ENCODE measurements around the gene HOXD3.

The HOXD3 gene

GRCh38 chr2:176170602-176171305 is 13.6 kb downstream of the HOXD3 start:
- no peak overlapping the region for H3K27ac Mint-ChIP-seq (ENCODE audit: low read depth)

GRCh38 chr2:176171351-176172006 is 14.4 kb downstream of the HOXD3 start:
- DNase-seq (ENCODE audit: low spot score in 2 of 2) (no peak), ATAC-seq (replicated peaks; ENCODE audit: extremely low read depth, poor library complexity, severe bottlenecking) (no peak)
- H3K9me3 Mint-ChIP-seq, result no peaks in the 10 kb centered on the region
- H3K36me3 Mint-ChIP-seq (ENCODE audit: insufficient read depth), result peaks cover 5% of the 10 kb centered on the region
- H3K4me1 Mint-ChIP-seq, result peaks cover 6% of the 10 kb centered on the region
- H3K27ac Mint-ChIP-seq (ENCODE audit: low read depth), result no peak overlapping the region
- peaks cover 93% of the 10 kb centered on the region for H3K27me3 Mint-ChIP-seq
- H3K4me3 Mint-ChIP-seq, result no peak overlapping the region

More at GRCh38 chr2:176170602-176171305, 13.6 kb downstream of the HOXD3 start:
- Mint-ChIP-seq H3K36me3 (ENCODE audit: insufficient read depth) (peaks cover 5% of the 10 kb centered on the region), H3K4me1 (peaks cover 6% of the 10 kb centered on the region), H3K27me3 (peaks cover 93% of the 10 kb centered on the region), H3K4me3 (no peak overlapping the region), H3K9me3 (no peaks in the 10 kb centered on the region)
- DNase-seq (ENCODE audit: low spot score in 2 of 2) (no peak), ATAC-seq (replicated peaks; ENCODE audit: extremely low read depth, poor library complexity, severe bottlenecking) (no peak)

GRCh38 chr2:176172007-176172894 is 15.1 kb downstream of the HOXD3 start:
- no peak overlapping the region for H3K4me3 Mint-ChIP-seq
- H3K9me3 Mint-ChIP-seq, result no peaks in the 10 kb centered on the region
- ATAC-seq (replicated peaks; ENCODE audit: extremely low read depth, poor library complexity, severe bottlenecking), result no peak
- no peak overlapping the region for H3K27ac Mint-ChIP-seq (ENCODE audit: low read depth)
- peaks cover 5% of the 10 kb centered on the region for H3K36me3 Mint-ChIP-seq (ENCODE audit: insufficient read depth)
- H3K27me3 Mint-ChIP-seq, result peaks cover 93% of the 10 kb centered on the region
- peaks cover 6% of the 10 kb centered on the region for H3K4me1 Mint-ChIP-seq
- DNase-seq (ENCODE audit: low spot score in 2 of 2), result no peak

GRCh38 chr2:176172895-176173566 is 15.9 kb downstream of the HOXD3 start:
- ATAC-seq (replicated peaks; ENCODE audit: extremely low read depth, poor library complexity, severe bottlenecking) (no peak), DNase-seq (ENCODE audit: low spot score in 2 of 2) (no peak)
- Mint-ChIP-seq H3K36me3 (ENCODE audit: insufficient read depth) (peaks cover 5% of the 10 kb centered on the region), H3K4me3 (no peak overlapping the region), H3K4me1 (peaks cover 6% of the 10 kb centered on the region), H3K27ac (ENCODE audit: low read depth) (no peak overlapping the region), H3K27me3 (peaks cover 93% of the 10 kb centered on the region), H3K9me3 (no peaks in the 10 kb centered on the region)

GRCh38 chr2:176173567-176174381 is 16.7 kb downstream of the HOXD3 start:
- Mint-ChIP-seq H3K36me3 (ENCODE audit: insufficient read depth) (peaks cover 5% of the 10 kb centered on the region), H3K4me3 (no peak overlapping the region), H3K9me3 (no peaks in the 10 kb centered on the region), H3K27me3 (peaks cover 98% of the 10 kb centered on the region), H3K27ac (ENCODE audit: low read depth) (no peak overlapping the region), H3K4me1 (peaks cover 6% of the 10 kb centered on the region)
- ATAC-seq (replicated peaks; ENCODE audit: extremely low read depth, poor library complexity, severe bottlenecking), result no peak
- DNase-seq (ENCODE audit: low spot score in 2 of 2), result no peak

- DNase-seq (ENCODE audit: low spot score in 2 of 2) (no peak), ATAC-seq (replicated peaks; ENCODE audit: extremely low read depth, poor library complexity, severe bottlenecking) (no peak)
- Mint-ChIP-seq H3K27ac (ENCODE audit: low read depth) (no peak overlapping the region), H3K27me3 (peaks cover 100% of the 10 kb centered on the region), H3K4me1 (peaks cover 6% of the 10 kb centered on the region), H3K9me3 (no peaks in the 10 kb centered on the region), H3K4me3 (no peak overlapping the region), H3K36me3 (ENCODE audit: insufficient read depth) (peaks cover 5% of the 10 kb centered on the region)
These were observed 17.3 kb downstream of the HOXD3 start for GRCh38 chr2:176174382-176174823.

GRCh38 chr2:176174824-176175708 is 18.0 kb downstream of the HOXD3 start:
- Mint-ChIP-seq H3K27me3 (peaks cover 100% of the 10 kb centered on the region), H3K9me3 (no peaks in the 10 kb centered on the region), H3K27ac (ENCODE audit: low read depth) (no peak overlapping the region), H3K4me1 (peaks cover 6% of the 10 kb centered on the region), H3K4me3 (no peak overlapping the region), H3K36me3 (ENCODE audit: insufficient read depth) (peaks cover 5% of the 10 kb centered on the region)
- no peak for DNase-seq (ENCODE audit: low spot score in 2 of 2)
- no peak for ATAC-seq (replicated peaks; ENCODE audit: extremely low read depth, poor library complexity, severe bottlenecking)

- H3K36me3 Mint-ChIP-seq (ENCODE audit: insufficient read depth), result peaks cover 4% of the 10 kb centered on the region
- H3K9me3 Mint-ChIP-seq, result no peaks in the 10 kb centered on the region
- peaks cover 6% of the 10 kb centered on the region for H3K4me1 Mint-ChIP-seq
- ATAC-seq (replicated peaks; ENCODE audit: extremely low read depth, poor library complexity, severe bottlenecking) (no peak), DNase-seq (ENCODE audit: low spot score in 2 of 2) (no peak)
- peaks cover 100% of the 10 kb centered on the region for H3K27me3 Mint-ChIP-seq
- H3K4me3 Mint-ChIP-seq, result no peak overlapping the region
- no peak overlapping the region for H3K27ac Mint-ChIP-seq (ENCODE audit: low read depth)
These were observed 18.9 kb downstream of the HOXD3 start for GRCh38 chr2:176175709-176176607.

GRCh38 chr2:176177580-176178037 is 20.5 kb downstream of the HOXD3 start:
- peaks cover 6% of the 10 kb centered on the region for H3K4me1 Mint-ChIP-seq
- H3K9me3 Mint-ChIP-seq, result no peaks in the 10 kb centered on the region
- DNase-seq (ENCODE audit: low spot score in 2 of 2) (no peak), ATAC-seq (replicated peaks; ENCODE audit: extremely low read depth, poor library complexity, severe bottlenecking) (no peak)
- peaks cover 2% of the 10 kb centered on the region for H3K36me3 Mint-ChIP-seq (ENCODE audit: insufficient read depth)
- H3K4me3 Mint-ChIP-seq, result no peak overlapping the region
- H3K27me3 Mint-ChIP-seq, result peaks cover 93% of the 10 kb centered on the region
- H3K27ac Mint-ChIP-seq (ENCODE audit: low read depth), result no peak overlapping the region

GRCh38 chr2:176178038-176178756 is 21.1 kb downstream of the HOXD3 start:
- Mint-ChIP-seq H3K4me1 (peaks cover 6% of the 10 kb centered on the region), H3K4me3 (no peak overlapping the region), H3K27me3 (peaks cover 93% of the 10 kb centered on the region)

More at GRCh38 chr2:176178038-176178756, 21.1 kb downstream of the HOXD3 start:
- DNase-seq (ENCODE audit: low spot score in 2 of 2) (no peak), ATAC-seq (replicated peaks; ENCODE audit: extremely low read depth, poor library complexity, severe bottlenecking) (no peak)
- H3K27ac Mint-ChIP-seq (ENCODE audit: low read depth), result no peak overlapping the region
- H3K9me3 Mint-ChIP-seq, result no peaks in the 10 kb centered on the region
- H3K36me3 Mint-ChIP-seq (ENCODE audit: insufficient read depth), result peaks cover 2% of the 10 kb centered on the region
